Hepatic stellate cell (primary cell): Measurements from ENCODE around the gene CHD9.
"Not testable (repeated sequence)": the region's sequence is repeated elsewhere in the genome, so short reads cannot be mapped to it uniquely, and the experiment has no call there.

ENCODE experiments used
- DNase-seq: peaks from one replicate; pipeline ENCODE4 v3.0.0; 2011; ENCODE audit warnings: low spot score

Gene CHD9

GRCh38 chr16:53282328-53282727, 227.5 kb downstream of the CHD9 start:
- no peak for DNase-seq

GRCh38 chr16:53282975-53283946, 228.5 kb downstream of the CHD9 start:
- peak; percentile 33 for DNase-seq

- no peak for DNase-seq
Observed at GRCh38 chr16:53285236-53285635, 230.4 kb downstream of the CHD9 start.

- no peak for DNase-seq
Observed at GRCh38 chr16:53290520-53290919, 235.7 kb downstream of the CHD9 start.

DNA sequence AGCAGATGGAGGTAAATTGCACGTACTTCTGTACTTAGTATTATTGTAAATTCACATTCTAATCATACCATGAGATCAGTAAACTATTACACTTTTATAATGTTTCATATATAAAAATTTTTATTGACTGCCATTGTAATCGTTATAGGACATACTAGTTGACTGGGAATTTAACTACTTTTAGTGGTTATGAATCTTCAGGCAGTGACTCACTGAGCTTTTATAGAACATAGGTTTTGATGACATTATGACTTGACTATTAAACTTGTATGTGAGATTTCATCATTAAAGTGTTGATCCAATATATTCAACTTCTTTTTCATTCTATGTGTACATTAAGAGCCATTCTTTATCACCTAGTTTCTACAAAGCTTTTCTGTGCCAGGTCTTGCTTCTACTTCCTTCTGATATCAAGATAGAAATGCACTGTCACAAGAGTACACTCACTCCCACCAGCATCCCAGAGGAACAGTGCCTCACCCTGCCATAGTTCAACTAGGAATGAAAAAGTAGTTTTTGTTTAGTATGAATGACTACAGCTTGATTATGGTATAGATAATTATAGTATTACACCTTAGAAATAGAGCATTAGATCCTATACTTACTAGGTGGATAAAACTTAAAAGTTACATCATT, 237.1 kb downstream of the CHD9 start:
- DNase-seq, result no peak

DNA sequence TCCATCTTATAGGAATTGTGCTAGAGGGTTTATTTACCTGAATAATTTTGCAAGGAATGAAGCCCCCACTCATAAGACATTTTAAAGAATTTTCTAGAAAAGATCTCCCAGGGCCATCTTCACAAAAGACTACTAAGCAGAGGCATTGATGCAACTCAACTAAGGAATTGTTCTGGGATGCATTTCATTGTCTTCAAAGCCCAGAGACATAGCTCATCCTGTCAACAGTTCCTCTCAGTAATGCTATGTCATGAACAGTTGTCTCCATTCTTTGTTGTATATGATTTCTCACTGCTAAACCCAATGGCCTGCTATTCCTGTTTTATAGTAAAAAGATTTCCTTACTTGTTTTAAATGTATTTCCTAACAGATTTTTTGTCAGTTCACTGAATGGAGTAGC, 242.7 kb downstream of the CHD9 start:
- no peak for DNase-seq

GRCh38 chr16:53304334-53304733, 249.5 kb downstream of the CHD9 start:
- DNase-seq, result no peak

GRCh38 chr16:53305743-53306142, 251.0 kb downstream of the CHD9 start:
- no peak for DNase-seq

DNA sequence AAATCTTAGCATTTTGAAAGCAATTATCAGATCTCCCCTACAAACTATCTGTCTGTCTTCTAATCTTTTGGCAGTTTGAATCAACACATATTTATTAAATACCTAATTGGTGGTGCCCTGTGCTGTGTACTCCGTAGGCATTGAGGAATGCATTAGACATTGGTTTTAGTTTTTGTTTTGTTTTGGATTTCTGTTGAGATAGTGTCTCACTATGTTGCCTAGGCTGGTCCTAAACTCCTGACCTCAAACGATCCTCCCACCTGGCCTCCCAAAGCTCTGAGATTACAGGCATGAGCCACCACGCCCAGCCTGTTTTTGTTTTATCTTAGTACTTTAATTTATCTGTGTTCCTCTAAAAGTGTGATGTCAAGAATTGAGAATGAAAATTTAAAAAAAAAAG, 254.7 kb downstream of the CHD9 start:
- DNase-seq, result no peak

GRCh38 chr16:53320992-53321391, 266.2 kb downstream of the CHD9 start:
- no peak for DNase-seq

DNA sequence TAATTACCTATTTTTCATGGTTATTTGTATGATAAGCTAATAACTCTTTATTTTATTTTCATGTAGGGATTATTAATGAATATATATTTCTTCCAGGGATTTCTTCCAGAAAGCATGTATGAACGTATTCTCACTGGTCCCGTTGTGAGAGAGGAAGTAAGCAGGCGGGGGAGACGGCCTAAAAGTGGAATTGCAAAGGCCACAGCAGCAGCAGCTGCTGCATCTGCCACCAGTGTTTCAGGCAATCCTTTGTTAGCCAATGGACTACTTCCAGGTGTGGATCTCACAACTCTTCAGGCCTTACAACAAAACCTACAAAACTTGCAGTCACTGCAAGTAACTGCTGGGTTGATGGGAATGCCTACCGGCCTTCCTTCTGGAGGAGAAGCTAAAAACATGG, 269.1 kb downstream of the CHD9 start:
- no peak for DNase-seq

DNA sequence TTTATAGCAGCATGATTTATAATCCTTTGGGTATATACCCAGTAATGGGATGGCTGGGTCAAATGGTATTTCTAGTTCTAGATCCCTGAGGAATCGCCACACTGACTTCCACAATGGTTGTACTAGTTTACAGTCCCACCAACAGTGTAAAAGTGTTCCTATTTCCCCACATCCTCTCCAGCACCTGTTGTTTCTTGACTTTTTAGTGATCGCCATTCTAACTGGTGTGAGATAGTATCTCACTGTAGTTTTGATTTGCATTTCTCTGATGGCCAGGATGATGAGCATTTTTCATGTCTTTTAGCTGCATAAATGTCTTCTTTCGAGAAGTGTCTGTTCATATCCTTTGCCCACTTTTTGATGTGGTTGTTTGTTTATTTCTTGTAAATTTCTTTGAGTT, 276.2 kb downstream of the CHD9 start:
- not testable (repeated sequence) for DNase-seq

- DNase-seq, result no peak
Observed at GRCh38 chr16:53334581-53334980, 279.8 kb downstream of the CHD9 start.

DNA sequence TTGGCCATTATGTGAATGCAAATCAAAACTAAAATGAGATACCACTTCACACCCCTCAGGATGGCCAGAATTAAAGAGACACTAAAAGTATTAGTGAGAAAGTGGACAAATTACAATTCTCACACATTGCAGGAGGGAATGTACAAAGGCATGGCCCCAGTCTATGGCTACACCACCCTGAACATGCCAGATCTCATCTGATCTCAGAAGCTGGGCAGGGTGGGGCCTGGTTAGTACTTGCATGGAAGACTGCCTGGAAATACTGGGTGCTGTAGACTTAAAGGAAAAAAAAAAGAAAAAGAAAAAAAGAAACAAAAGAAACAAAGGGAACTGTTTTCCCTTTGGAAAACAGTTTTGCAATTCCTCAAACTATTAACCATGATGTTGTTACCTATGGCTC, 282.5 kb downstream of the CHD9 start:
- no peak for DNase-seq

DNA sequence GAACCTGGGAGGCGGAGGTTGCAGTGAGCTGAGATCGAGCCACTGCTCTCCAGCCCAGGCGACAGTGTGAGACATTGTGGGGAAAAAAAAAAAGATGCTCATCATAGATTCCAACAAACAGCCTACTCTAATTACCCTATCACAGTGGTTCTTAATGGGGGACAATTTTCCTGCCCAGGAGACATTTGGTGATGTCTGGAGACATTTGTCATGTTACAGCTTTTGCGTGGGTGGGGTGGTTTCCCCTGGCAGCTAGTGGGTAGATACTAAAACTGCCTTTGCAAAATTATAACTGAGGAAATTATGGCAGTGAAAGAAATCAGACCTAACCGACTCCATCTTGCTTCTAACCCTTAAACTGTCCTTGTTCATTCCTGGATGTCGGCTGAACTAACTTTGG, 287.0 kb downstream of the CHD9 start:
- DNase-seq, result no peak

DNA sequence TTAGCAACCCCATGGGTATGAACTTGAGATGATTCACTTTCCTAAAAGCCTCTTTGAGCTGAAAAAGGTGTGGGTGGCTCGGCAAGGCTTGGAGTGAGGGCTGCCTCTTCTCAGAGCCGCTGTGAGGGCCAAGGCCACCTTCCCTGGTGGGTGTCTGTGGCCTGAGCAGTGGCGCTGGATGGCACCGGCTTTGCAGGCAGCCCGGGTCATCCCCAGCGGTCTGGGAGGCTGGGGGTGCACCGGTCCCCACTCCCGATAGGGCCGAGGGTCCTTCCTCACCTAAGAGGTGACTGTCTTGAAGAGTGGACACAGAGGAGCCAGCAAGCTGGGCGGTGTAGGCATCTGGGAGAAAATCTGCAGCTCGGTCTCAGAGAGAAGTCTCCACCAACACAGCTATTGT, 300.3 kb downstream of the CHD9 start:
- no peak for DNase-seq

DNA sequence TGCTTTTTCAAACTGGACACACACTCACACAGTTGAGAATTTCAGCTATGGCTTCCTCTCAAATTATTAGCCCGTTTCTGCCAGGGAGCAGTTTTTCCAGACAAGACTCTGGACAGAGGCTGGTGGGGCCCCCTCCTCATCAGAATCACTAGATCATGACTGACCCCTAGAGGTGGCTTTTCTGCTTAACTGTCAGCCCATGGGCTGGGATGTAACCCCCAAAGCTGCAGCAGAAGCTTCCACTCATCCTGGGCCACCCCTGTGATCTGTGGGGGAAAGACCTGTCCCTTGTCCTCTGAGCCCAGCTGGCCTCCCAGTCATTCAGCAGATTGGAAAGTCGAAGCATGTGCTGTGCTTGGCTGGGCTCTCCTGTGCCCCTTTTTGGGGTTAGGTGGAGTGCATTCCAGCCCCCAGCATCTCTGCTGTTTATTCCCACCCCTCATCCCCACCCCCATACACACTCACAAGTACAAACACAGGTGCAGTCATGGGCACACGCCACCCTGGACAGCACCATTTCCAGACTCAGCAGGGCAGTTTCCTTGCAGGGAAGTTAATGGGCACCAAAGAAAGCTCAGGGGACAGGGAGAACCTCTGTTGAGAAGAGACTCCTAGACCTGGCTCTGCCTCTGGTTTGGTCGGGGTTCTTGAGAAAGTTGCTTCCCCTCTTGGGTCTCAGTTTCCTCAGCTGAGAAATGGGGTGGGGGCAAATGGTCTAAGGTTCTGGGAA, 301.9 kb downstream of the CHD9 start:
- no peak for DNase-seq

DNA sequence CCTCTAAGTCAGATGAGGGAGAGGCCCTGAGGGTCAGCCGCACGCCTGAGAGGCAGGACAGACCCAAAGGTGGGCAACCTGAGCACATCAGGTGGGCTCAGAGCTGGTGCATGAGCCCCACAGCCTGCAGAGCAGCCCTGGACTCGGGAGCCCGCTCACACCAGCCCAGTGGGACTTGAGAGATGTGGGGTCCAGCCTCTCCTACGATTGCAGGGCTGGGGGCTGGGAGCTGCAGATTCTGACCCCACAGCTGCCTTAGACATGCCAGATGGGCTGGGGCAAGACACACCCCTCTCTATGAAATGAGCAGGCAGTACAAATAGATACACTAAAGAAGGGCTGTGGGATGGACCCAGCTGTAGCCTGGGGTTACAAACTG, 302.4 kb downstream of the CHD9 start:
- no peak for DNase-seq

GRCh38 chr16:53357955-53358354, 303.2 kb downstream of the CHD9 start:
- no peak for DNase-seq

DNA sequence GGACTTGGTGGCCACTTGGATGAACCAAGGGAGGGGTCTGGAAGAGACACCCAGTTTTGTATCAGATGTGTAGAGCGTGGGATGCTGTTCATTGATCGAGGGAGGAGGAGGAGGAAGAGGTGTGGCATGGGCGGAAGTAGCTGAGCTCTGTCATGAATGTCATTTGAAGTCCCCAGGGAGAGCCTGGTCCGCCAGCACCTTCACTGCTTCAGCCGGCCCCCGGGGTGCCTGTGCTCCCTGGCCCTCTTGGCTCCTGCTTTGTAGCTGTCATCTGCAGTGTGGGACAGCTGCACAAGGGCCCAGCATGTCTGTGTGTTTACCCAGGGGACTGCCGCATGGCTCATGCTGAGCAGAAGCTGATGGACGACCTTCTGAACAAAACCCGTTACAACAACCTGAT, 304.1 kb downstream of the CHD9 start:
- DNase-seq, result no peak

- DNase-seq, result no peak
Observed at GRCh38 chr16:53369921-53370320, 315.1 kb downstream of the CHD9 start.

GRCh38 chr16:53370827-53371226, 316.0 kb downstream of the CHD9 start:
- no peak for DNase-seq
